Stimulated activated CD8-positive, alpha-beta memory T cell treated with anti-CD3 and anti-CD28 coated beads, Interleukin-12 subunit alpha, Interleukin-12 subunit beta, amount 100 ng/mL, for 24 hours (primary cell): ENCODE results near the gene CACNB2.

Experiments
- DNase-seq: peaks from one replicate; pipeline ENCODE4 v3.0.0-alpha.2; 2020; ENCODE audit errors: extremely low read depth

CACNB2 gene

DNA sequence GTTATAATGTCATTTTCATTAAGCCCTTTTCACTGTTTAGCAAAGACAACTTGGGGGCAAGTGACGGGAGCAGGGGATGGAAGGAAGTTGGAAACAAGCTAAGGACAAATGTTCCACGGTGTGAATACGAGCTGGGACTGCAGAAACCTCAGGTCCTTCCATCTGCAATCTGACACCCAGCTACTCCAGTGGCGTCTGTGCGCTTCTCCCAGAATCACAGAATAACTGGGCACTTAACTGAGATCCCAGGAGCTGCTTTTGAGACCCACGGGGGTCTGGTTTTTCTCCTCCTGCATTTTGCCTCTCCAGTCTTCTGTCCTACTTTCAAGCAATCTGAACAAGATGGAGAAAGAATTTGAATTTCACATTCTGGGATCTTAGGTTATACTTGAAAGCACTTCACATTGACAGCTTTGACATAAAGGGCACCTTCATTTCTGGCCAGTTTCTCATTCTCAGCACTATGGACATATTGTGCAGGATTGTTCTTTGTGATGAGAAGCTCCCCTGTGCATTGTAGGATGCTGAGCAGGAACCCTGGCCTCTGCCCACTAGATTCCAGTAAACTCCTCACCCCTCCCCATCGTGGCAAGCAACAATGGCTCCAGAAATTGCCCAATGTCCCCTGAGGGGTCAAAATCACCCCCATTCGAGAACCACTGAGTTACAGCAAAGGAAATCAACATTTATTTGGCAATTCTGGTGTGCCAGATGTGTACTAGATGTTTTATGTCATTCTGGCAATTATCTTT, 194.1 kb downstream of the CACNB2 start:
- DNase-seq: no peak

DNA sequence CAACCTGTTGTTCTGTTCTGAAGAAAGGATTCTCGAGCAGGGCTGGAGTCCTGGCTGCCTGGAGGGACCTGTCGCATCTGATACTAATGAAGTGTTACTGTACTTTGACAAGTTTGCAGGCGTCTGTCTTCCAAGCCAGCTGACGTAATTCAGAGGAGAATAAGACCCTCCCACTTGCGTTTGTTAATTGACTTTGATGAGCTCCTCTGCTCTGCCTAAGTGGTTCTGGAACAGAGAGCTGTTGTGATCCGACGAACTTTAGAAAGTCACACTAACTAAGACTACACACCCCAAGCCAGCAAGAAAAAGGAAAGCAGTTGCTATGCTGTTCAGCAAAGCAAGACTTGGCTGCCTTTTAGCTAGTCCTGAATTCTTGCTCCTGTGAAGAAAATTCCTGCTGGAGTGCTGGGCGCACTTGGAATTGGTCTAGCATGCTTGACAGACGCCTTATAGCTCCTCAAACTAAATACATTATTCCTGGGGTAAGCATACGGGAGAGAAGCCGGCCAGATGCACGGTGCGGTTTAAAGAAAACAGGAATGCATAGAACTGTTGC, 200.3 kb downstream of the CACNB2 start:
- no peak for DNase-seq

DNA sequence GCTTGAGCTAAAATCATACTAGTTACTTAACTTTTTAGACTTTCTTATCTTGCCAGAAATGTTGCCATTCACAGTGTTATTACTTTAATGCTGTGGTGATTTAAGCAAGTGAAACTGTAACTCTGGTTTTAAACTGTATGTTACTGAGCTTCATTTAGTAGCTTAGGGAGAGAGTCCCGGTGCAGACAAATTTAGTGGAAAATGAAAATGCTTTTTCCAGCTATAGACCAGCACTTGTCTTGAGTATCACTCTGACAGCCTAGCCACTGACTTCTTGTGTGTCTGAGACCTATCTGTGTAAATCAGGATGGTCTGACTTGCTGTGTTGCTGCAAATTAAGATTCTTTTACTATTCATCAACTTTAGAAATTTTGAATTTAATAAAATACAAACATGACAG, 200.8 kb downstream of the CACNB2 start:
- no peak for DNase-seq

DNA sequence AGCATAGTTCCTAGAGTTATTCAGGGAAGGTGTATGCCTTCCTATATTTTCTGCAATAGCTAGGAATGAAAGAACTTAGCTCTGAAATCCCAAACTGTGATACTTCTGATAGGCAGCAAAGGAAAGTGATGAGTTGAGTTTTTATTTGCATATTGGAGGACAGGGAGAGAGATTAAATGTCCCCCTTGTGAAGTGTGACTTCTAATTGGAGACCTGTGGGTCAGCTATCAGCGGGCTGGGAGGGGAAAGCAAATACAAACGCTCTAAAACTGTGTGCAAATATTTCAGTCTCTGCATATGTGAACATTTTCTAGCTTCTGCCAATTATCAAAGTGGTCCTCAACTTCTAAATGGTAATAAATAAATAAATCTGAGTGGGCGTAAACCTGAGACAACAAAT, 203.3 kb downstream of the CACNB2 start:
- DNase-seq: no peak

DNA sequence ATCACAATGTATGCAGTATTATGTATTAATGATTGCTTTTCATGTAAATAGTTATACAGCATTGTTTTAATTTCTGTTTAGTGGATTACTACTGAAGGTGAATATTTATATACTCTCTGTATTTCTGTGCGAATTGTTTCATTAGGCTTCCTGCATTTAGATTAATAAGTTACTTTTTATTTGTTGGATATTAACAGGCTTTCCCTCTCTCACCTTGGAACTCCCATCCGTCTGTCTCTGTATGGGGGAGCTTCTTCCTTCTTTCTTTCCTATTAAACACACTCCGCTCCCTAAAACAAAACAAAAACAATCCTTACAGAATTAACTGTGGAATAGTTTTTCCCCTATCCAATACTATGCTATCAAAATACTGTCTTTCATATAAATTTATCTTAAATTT, 205.1 kb downstream of the CACNB2 start:
- DNase-seq: no peak

DNA sequence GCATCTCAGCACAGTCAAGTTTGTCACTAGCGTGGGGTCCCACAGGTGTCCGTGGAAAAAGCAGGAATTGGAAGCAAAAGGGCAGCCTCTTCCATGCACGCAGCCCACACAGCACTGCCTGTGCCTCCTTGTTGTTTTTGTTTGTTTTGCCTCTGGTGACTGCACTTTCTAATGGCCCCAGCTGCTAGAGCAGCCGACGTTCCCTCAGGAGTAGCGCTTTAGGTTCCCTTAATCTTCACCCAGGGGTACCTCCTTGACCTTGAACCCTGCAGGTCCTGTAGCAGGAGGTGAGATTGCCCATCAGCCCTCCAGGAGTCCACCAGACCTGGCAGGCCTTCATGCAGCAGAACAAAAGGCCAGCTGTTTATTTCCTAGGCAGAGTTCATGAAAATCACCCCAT, 210.1 kb downstream of the CACNB2 start:
- no peak for DNase-seq

DNA sequence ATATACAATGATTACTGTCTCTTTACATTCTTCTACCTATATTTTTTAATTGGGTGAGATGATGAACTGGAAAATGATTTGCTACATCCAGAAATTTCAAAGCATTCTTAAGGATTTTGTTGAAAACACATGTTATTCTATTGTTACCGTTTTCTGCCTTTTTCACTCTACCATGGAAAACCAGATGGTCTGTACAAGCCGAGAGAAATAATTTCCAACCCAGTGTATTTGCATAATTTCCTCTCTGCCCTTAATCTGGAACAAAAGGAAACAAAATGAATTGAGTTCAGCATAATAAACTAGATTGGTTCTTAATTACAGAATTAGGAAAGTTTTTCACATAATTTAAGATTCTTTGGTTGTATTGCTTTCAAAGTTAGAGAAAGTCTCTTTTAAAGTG, 211.2 kb downstream of the CACNB2 start:
- DNase-seq: no peak

DNA sequence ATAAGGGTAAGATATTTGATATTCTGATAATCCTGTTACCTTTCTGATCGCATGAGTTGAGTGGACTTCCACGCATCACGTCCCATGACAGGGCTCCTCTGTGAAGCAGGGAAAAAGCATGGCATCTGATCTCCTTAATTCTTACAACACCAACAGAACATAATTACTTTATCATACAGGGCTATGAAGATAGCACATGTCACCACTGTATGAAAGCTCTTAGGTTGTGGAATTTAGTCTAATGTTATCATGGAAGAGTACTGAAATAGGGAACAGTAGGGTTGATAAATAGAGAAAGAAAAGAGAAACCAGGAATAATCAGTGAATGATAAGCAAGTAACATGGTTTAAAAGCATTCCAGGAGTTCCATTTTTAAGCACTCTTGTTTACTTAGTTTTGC, 212.0 kb downstream of the CACNB2 start:
- no peak for DNase-seq

DNA sequence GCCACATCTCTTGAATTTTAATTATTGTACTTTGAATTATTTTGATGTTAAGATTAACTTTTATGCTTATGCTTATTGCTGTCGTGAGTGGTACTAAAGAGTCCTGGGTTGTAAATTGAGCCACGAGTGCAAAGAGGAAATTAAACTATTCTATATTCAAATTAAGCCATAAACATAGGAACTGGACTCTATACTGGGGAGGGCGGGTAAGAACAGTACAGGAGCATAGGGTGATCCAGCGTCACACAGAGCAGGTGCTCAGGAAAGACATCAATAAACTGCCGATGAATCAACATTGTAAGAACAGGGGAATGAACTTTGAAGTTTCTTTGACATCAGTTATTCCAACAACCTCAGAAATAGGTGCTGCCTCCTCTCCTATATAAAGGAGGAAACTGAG, 219.6 kb downstream of the CACNB2 start:
- DNase-seq: no peak

DNA sequence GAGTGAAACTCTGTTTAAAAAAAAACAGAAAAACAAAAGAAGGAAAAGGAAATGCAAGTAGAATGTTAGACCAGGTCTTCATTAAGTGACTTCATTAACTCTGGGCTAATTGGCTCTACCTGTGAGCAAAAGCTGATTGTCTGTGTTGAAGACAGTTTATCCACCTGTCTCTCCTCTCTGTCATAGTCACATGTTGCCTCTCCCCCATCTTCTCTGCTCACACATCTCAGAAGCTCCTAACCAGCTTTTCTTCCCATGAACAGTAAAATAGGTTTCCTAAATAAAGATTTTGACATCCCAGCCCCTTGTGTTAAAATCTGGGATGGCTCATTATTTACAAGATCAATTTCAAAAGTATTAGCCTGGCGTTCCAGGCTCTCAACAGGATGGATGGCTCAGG, 222.7 kb downstream of the CACNB2 start:
- no peak for DNase-seq

DNA sequence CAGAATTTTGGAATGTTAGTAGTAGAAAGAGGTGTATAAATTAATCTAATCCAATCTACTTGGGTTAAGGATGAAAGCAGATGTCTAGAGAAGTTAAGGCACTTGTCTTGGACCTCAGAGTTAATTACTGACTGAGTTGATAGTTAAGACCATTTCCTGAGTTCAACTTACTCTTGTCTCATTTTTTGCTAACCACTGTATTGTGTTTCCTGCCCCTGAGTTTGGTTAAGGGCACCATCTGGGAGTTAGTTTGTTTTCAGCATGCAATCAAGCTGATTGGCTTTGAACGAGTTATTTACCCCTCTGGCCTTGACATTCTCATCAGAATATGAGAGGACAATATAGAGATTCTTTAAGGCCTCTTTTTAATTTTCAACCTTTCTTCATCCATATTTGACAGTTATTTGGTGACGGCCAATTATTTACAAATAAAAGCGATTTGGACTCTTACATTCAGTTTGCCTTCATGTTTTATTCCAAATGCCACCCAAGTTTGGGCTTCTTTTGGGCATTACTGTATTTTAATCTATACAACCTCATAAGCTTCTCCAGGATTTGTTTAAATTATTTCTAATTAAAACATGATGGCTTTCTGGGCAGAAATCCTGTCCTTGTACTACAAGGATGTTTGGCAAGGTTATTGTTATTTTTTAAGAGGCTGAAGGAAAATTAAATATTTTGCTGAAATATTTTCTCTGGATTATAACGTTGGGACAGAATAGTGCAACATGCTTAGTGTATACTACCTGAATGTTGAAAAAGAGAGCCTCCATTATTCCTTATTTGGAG, 225.0 kb downstream of the CACNB2 start:
- no peak for DNase-seq

DNA sequence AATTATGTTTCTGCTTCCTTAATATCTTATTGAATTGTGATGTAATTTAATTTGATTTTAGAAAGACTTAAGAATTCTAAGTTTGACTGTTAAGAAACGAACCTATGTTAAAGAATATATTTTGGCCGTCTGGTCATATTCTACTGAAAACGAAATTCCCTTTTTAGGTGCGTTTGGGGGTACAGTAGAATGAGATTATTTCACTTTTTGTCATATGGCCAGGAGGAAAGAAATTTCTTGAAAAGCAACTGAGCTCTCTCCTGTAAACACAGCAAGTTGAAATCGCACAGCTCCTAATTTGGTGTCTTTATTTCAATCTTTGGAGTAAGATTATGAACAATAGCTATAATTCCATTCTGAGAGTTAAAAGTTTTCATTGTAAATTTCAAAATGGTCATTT, 227.6 kb downstream of the CACNB2 start:
- no peak for DNase-seq

DNA sequence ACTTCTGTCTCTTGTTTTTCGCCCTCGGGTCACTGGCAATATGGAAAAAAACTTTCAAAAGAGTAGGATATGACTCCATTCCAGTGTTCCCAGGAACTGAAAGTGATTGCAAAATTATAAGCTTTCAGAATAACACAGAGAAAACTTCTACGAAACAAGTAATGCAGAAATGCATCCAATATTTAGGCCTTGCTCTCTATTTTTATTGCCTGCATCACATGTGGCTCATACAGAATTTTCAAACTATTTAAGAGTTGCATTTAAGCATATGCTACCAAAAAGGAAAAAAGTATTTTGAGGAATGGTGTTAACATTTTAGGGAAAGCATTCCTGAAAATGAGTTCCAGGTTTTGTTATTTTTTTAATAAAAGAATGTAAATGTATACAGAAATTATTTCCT, 228.0 kb downstream of the CACNB2 start:
- DNase-seq: no peak

DNA sequence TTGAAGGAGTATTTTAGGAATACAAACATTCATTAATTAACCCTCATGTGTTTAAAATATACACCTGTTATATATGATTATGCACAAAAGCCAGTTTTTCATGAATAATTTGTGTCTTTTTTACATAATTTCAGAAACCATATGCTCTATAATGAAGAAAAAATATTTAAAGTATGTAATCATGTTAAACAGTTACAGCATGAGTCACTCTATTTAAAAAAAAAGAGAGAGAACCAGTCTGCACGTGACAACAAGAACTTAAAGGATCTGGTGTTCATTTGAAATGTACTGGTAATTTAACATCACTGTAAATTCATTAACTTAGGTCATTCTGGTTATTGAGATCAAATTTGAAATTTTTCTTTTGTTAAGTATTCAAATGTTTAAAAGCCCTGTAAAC, 228.5 kb downstream of the CACNB2 start:
- DNase-seq: no peak

DNA sequence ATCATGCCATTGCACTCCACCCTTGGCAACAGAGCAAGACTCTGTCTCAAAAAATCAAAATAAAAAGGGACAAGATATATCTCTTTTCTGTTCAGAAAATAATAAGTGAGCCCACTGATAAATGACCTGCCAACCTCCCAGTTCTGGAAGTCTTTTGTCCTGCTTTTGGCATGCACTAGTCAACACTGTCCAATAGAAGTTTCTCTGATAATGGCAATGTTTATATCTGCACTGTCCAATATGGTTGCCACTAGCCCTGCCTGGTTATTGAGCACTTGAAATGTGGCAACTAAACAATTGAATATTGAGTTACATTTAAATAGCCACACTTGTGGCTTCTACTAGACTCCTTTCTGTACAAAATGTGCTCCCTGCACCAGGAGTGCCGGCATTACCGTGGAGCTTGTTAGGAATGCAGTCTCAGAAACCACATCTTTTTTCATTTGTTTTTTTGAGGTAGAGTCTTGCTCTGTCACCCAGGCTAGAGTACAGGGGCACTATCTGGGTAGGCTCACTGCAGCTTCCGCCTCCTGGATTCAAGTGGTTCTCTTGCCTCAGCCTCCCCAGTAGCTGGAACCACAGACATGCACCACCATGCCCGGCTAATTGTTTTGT, 229.7 kb downstream of the CACNB2 start:
- no peak for DNase-seq

DNA sequence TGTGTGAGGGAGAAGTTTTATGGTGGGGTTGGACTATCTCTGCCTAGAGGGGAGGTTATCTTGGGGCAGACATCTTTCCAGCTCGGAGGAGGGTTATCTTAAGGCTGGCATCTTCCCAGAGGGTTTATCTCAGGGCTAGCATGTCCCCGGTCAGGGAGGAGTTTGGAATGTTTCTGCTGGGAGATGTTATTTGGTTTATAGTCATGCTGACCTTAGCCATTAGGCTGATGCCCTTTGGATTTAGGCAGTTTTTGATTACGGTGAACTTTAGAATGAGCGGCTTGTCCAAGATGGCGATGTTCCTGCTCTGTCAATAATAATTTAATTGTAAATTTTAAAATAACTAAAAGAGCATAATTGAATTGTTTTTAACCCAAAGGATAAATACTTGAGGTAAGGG, 236.4 kb downstream of the CACNB2 start:
- DNase-seq: no peak

DNA sequence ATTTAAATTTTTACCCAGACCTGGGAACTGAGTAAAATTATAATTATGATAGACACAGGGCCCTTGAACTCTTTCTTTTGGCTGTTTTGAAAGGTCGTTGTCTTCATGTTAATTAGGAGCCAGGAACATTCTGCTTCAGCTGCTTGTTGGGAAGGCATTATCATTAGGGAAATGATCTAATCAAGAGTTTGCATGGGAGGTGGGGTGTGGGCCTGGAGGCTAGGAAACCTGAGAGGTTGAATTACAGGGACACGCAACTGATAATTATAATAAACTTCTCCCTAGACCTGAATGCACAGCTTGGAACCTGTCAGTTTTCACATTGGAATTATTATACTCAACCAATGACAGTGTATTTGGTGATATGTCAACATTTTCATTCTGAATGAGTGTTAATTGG, 237.7 kb downstream of the CACNB2 start:
- no peak for DNase-seq

DNA sequence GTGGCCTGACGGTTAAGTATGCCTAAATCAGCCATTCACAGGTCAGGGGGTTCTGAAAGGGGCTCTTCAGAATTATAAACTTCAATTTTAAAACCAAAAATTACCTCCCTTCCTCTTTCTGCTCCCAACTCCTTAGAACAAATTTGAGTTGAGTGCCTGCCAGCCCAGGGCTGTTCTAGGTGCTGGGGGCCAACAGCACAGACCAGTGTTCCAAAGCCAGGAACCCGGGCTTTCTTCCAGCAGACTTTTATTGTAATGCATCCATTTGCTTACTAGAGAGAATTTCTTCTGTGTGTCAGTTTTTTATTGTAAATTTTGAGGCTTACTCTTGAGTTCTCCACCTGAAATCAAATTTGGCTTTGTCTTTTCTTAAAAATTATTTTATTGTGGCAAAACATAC, 238.5 kb downstream of the CACNB2 start:
- DNase-seq: no peak

DNA sequence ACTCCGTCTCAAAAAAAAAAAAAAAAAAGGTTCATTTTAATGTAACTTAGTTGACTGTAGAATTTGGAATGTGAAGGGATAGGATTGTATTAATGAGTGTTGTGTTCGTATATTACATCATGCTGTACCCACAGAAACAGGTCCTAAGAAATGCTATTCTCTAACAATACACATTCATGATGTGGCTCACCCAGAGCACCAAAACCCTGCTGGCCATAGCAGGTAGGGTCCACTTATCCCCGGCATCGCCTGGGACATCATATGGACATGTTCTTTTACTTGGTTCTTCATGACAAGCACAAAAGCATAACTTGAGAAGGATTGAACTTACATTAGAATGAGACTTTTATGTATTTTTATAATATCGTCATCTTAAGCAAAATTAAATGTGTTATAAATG, 241.5 kb downstream of the CACNB2 start:
- no peak for DNase-seq

DNA sequence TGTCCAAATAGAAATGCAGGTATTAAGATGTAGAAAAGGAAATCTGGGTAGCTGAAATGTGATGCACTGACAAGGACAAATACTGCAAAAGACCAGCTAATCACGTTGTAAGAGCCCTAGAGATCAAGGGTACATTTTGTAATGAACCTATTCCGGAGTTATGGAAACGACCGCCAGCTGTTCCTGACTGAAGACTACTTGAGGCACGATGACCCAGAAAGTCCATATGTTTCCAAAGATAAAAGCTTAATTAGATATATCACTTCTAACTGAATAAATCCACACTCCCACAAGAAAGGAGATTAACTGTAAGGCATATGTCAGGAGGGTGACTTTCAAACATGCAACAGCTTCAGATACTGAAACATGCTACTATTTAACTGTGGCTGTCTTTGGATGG, 257.7 kb downstream of the CACNB2 start:
- no peak for DNase-seq

DNA sequence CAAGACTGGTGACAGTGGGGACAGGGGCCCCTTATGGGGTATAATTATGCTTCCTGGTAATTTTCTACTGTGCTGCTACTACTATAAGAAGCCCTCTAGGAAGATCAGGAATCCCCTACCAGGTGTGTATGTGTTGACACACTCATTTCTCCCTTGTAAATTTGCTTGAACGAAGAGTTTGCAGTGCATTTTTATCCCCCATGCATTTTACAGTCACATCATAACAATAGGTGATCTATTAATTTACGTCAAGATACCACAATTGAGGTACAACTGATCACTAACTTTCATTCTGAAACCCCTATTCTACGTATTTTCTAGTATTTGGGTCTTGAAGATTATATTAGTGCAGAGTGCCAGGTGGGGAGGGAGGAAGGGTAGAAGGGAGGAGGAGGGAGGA, 258.9 kb downstream of the CACNB2 start:
- no peak for DNase-seq

DNA sequence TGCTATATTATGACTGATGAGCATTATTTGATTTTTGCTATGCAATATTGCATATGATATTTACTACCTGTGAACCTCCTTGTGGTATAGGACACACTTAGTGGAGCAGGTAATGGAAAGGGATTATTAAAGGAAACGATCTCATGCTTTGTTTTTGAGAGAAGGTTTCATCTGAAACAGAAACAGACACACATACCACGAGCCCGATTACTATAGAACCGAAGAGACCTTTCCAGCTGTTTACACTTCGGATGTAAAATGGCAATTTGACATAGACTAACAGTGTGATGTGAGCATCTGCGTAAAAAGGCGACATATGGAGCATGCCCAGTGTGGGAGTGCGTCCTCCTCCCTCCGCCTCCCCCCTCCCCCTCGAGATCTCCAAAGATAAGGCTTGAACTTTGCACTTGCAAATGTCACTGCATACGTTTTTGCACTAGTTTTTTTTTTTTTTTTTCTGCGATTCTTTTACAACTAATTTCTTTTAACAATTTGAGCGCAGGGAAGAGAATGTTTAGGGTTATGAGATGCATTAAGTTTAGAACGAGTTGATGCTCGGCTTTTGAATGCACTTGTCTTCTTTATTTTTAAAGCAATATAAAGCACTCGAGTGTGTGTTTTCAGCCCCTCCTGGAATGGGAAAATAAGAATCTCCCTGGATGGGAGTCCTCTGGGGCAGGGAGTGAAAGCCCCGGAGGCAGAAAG, 260.1 kb downstream of the CACNB2 start:
- no peak for DNase-seq
